NT2/D1 (cell line): ENCODE results near the gene GMDS.

Experiments used
- SUZ12 ChIP-seq: IDR thresholded peaks from 2 replicates; pipeline ENCODE4 v1.6.1; 2011; ENCODE audit not compliant: insufficient read length, insufficient read depth; ENCODE audit errors: extremely low read depth
- YY1 ChIP-seq: IDR thresholded peaks from 2 replicates; pipeline ENCODE4 v1.6.1; 2011; ENCODE audit not compliant: insufficient read length, insufficient read depth
- ZNF274 ChIP-seq: IDR thresholded peaks from 2 replicates; pipeline ENCODE4 v1.6.1; 2011; ENCODE audit warnings: mild to moderate bottlenecking, low read depth, low read length

DNA sequence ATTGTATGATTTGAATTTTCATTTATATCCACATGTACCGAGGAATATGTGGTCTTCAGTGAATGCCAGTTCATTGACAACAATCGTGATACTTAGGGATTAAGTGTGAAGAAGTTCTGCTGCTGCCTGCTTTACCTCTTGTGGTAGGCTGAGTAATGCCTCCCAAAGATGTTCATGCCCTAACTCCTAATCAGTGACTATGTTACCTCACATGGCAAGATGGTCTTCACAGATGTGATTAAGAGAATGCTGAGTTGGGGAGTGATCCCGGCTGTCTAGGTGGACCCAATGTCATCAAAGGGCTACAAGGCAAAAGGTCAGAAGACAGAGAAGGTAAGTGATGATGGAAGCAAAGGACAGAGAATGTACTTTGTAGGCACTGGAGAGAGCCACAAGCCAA lies 454.7 kb downstream of the GMDS start:
- TF ChIP-seq YY1 (no peak), ZNF274 (no peak), SUZ12 (no peak)
